WTC11 (cell line): ENCODE data around the gene HDAC5. TPM values are rescaled to one million over a fixed set of nuclear protein-coding genes. Genes with fewer than 3 reads are reported as not detected.

Source experiments
- ATAC-seq: fragments of 200-7000 bp; cut with Tn5 transposase; 2 replicates; pipeline ENCODE4 v1.10.0; 2021; ENCODE audit warnings: mild to moderate bottlenecking, moderate library complexity
- CTCF ChIA-PET: fragments of 300-600 bp; sonication (Branson Sonifier 250); formaldehyde crosslinking; loops from one replicate; lab custom pipeline; 2021; ENCODE audit warnings: antibody characterized with exemption; lab: Charles Lee
- POLR2A ChIA-PET: fragments of 350-600 bp; sonication (Branson Sonifier 250); formaldehyde crosslinking; loops from one replicate; lab custom pipeline; 2021; ENCODE audit warnings: antibody characterized with exemption; lab: Charles Lee
- DNase-seq: peaks from one replicate; pipeline ENCODE4 v3.0.0; 2021; ENCODE audit warnings: low spot score
- H3K27ac Mint-ChIP-seq: 2 replicates; pipeline ENCODE4 v1.8.0; 2021; ENCODE audit warnings: mixed read lengths
- H3K27me3 Mint-ChIP-seq: 2 replicates; pipeline ENCODE4 v1.8.0; 2021; ENCODE audit warnings: low read depth, mild to moderate bottlenecking, moderate library complexity, mixed read lengths
- H3K36me3 Mint-ChIP-seq: 2 replicates; pipeline ENCODE4 v1.8.0; 2021; ENCODE audit warnings: mixed read lengths
- H3K4me1 Mint-ChIP-seq: 2 replicates; pipeline ENCODE4 v1.8.0; 2022; ENCODE audit warnings: mixed read lengths
- H3K4me3 Mint-ChIP-seq: 2 replicates; pipeline ENCODE4 v1.8.0; 2021; ENCODE audit warnings: mild to moderate bottlenecking, moderate library complexity, mixed read lengths
- H3K9me3 Mint-ChIP-seq: 2 replicates; pipeline ENCODE4 v1.8.0; 2021; ENCODE audit warnings: mixed read lengths
- ATF2 ChIP-seq: sonication (generic); formaldehyde crosslinking; IDR thresholded peaks from 2 replicates; pipeline ENCODE4 v1.8.1; 2022; ENCODE audit warnings: low read depth, missing genetic modification reagents, borderline replicate concordance
- ATF6 ChIP-seq: sonication (generic); formaldehyde crosslinking; IDR thresholded peaks from 2 replicates; pipeline ENCODE4 v1.8.1; 2023; ENCODE audit warnings: mild to moderate bottlenecking, missing genetic modification reagents
- ERG ChIP-seq: fragments of 250-450 bp; sonication (Bioruptor Pico); IDR thresholded peaks from 2 replicates; pipeline ENCODE4 v1.8.0; 2021; ENCODE audit warnings: mild to moderate bottlenecking
- NFYB ChIP-seq: sonication (generic); formaldehyde crosslinking; conservative IDR thresholded peaks from 2 replicates; pipeline ENCODE4 v1.8.0; 2022; ENCODE audit warnings: low read depth, missing genetic modification reagents
- TEAD4 ChIP-seq: sonication (generic); formaldehyde crosslinking; IDR thresholded peaks from 2 replicates; pipeline ENCODE4 v1.8.0; 2022; ENCODE audit warnings: mild to moderate bottlenecking, missing genetic modification reagents
- ZNF121 ChIP-seq: sonication (generic); formaldehyde crosslinking; IDR thresholded peaks from 2 replicates; pipeline ENCODE4 v1.8.0; 2023; ENCODE audit warnings: missing genetic modification reagents
- ZNF138 ChIP-seq: sonication (generic); formaldehyde crosslinking; conservative IDR thresholded peaks from 2 replicates; pipeline ENCODE4 v1.8.1; 2022; ENCODE audit warnings: mild to moderate bottlenecking, moderate library complexity, missing genetic modification reagents
- ZNF416 ChIP-seq: fragments of 250-450 bp; sonication (Bioruptor Pico); IDR thresholded peaks from 2 replicates; pipeline ENCODE4 v1.9.0; 2021; ENCODE audit warnings: mild to moderate bottlenecking, inconsistent platforms
- total RNA-seq: library from RNA; stranded (reverse); gene quantifications from 3 replicates; pipeline ENCODE4 v1.2.3, GENCODE V29; 2021
- TF ChIP-seq, protein P1 (sequence below): fragments of 250-450 bp; sonication (Bioruptor Pico); IDR thresholded peaks from 2 replicates; pipeline ENCODE4 v1.9.0; 2021; ENCODE audit warnings: mild to moderate bottlenecking
- TF ChIP-seq, protein P2 (sequence below): sonication (generic); formaldehyde crosslinking; IDR thresholded peaks from 2 replicates; pipeline ENCODE4 v1.8.1; 2023; ENCODE audit warnings: mild to moderate bottlenecking, moderate library complexity, missing genetic modification reagents
- TF ChIP-seq, protein P3 (sequence below): fragments of 200-600 bp; IDR thresholded peaks from 2 replicates; pipeline ENCODE4 v1.8.0; 2022; ENCODE audit warnings: antibody characterized with exemption
- TF ChIP-seq, protein P4 (sequence below): fragments of 250-450 bp; sonication (Bioruptor Pico); IDR thresholded peaks from 2 replicates; pipeline ENCODE4 v1.9.0; 2021; ENCODE audit warnings: mild to moderate bottlenecking, borderline replicate concordance
- TF ChIP-seq, protein P5 (sequence below): sonication (generic); formaldehyde crosslinking; IDR thresholded peaks from 2 replicates; pipeline ENCODE4 v1.8.0; 2022; ENCODE audit warnings: mild to moderate bottlenecking, missing genetic modification reagents
- TF ChIP-seq, protein P6 (sequence below): sonication (generic); formaldehyde crosslinking; IDR thresholded peaks from 2 replicates; pipeline ENCODE4 v1.8.1; 2022; ENCODE audit warnings: missing genetic modification reagents, borderline replicate concordance

The HDAC5 gene
- total RNA-seq, 1 experiment from 2014 or later: 61.6 TPM

DNA sequence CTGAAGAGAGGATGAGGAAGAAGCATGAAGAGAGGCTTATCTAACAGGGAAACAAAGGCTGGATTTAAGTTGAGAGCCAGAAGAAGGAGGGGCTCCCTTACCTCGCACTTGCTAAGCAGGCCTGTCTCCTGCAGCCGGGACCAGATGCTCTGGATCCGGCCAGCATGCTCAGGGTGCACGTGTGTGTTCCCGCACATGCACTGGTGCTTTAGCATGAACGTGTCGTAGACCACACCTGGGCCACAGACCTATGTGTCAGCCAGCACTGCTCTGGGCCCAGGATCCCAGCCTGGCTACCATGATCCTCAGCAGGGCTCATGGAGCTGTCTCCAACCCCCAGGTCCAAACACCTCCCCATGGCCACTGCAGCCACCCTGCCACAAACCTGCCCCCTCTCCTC lies 38.5 kb downstream of the HDAC5 start (continued):
- TF ChIP-seq ATF2 (CRISPR knock-in tag) (no peak), NFYB (CRISPR knock-in tag) (no peak), ATF6 (no peak)
- TF ChIP-seq, protein P1, sequence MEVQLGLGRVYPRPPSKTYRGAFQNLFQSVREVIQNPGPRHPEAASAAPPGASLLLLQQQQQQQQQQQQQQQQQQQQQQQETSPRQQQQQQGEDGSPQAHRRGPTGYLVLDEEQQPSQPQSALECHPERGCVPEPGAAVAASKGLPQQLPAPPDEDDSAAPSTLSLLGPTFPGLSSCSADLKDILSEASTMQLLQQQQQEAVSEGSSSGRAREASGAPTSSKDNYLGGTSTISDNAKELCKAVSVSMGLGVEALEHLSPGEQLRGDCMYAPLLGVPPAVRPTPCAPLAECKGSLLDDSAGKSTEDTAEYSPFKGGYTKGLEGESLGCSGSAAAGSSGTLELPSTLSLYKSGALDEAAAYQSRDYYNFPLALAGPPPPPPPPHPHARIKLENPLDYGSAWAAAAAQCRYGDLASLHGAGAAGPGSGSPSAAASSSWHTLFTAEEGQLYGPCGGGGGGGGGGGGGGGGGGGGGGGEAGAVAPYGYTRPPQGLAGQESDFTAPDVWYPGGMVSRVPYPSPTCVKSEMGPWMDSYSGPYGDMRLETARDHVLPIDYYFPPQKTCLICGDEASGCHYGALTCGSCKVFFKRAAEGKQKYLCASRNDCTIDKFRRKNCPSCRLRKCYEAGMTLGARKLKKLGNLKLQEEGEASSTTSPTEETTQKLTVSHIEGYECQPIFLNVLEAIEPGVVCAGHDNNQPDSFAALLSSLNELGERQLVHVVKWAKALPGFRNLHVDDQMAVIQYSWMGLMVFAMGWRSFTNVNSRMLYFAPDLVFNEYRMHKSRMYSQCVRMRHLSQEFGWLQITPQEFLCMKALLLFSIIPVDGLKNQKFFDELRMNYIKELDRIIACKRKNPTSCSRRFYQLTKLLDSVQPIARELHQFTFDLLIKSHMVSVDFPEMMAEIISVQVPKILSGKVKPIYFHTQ (CRISPR knock-in tag): no peak
- TF ChIP-seq, protein P2, sequence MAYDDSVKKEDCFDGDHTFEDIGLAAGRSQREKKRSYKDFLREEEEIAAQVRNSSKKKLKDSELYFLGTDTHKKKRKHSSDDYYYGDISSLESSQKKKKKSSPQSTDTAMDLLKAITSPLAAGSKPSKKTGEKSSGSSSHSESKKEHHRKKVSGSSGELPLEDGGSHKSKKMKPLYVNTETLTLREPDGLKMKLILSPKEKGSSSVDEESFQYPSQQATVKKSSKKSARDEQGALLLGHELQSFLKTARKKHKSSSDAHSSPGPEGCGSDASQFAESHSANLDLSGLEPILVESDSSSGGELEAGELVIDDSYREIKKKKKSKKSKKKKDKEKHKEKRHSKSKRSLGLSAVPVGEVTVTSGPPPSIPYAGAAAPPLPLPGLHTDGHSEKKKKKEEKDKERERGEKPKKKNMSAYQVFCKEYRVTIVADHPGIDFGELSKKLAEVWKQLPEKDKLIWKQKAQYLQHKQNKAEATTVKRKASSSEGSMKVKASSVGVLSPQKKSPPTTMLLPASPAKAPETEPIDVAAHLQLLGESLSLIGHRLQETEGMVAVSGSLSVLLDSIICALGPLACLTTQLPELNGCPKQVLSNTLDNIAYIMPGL (CRISPR knock-in tag): no peak

- Mint-ChIP-seq H3K27me3 (no peaks in the 10 kb centered on the region), H3K36me3 (peaks cover 30% of the 10 kb centered on the region), H3K4me1 (peaks cover 27% of the 10 kb centered on the region), H3K4me3 (no peak overlapping the region), H3K9me3 (no peaks in the 10 kb centered on the region), H3K27ac (no peak overlapping the region)
- DNase-seq (peak; percentile 69), ATAC-seq (peak; percentile 71)
- ChIA-PET POLR2A (interaction anchor here (1.1 kb wide), 2 partner anchors 38 to 42 kb away, joined by 3 read pairs; no protein-coding TSS in a partner anchor), CTCF (interaction anchor here (0.6 to 2.5 kb wide), 11 partner anchors 11 to 107 kb away, joined by 3 to 26 read pairs (median 6); partner anchors contain the start of genes ASB16 and HDAC5)
- TF ChIP-seq, protein P3, sequence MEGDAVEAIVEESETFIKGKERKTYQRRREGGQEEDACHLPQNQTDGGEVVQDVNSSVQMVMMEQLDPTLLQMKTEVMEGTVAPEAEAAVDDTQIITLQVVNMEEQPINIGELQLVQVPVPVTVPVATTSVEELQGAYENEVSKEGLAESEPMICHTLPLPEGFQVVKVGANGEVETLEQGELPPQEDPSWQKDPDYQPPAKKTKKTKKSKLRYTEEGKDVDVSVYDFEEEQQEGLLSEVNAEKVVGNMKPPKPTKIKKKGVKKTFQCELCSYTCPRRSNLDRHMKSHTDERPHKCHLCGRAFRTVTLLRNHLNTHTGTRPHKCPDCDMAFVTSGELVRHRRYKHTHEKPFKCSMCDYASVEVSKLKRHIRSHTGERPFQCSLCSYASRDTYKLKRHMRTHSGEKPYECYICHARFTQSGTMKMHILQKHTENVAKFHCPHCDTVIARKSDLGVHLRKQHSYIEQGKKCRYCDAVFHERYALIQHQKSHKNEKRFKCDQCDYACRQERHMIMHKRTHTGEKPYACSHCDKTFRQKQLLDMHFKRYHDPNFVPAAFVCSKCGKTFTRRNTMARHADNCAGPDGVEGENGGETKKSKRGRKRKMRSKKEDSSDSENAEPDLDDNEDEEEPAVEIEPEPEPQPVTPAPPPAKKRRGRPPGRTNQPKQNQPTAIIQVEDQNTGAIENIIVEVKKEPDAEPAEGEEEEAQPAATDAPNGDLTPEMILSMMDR: peak; percentile 50; the same call in 1 of the 2 replicates
- 0 out of 2 replicates have a peak, but pooled peaks have one; percentile 42 for TF ChIP-seq ZNF121 (CRISPR knock-in tag)
- TF ChIP-seq ZNF138 (CRISPR knock-in tag): no peak
- TF ChIP-seq, protein P4, sequence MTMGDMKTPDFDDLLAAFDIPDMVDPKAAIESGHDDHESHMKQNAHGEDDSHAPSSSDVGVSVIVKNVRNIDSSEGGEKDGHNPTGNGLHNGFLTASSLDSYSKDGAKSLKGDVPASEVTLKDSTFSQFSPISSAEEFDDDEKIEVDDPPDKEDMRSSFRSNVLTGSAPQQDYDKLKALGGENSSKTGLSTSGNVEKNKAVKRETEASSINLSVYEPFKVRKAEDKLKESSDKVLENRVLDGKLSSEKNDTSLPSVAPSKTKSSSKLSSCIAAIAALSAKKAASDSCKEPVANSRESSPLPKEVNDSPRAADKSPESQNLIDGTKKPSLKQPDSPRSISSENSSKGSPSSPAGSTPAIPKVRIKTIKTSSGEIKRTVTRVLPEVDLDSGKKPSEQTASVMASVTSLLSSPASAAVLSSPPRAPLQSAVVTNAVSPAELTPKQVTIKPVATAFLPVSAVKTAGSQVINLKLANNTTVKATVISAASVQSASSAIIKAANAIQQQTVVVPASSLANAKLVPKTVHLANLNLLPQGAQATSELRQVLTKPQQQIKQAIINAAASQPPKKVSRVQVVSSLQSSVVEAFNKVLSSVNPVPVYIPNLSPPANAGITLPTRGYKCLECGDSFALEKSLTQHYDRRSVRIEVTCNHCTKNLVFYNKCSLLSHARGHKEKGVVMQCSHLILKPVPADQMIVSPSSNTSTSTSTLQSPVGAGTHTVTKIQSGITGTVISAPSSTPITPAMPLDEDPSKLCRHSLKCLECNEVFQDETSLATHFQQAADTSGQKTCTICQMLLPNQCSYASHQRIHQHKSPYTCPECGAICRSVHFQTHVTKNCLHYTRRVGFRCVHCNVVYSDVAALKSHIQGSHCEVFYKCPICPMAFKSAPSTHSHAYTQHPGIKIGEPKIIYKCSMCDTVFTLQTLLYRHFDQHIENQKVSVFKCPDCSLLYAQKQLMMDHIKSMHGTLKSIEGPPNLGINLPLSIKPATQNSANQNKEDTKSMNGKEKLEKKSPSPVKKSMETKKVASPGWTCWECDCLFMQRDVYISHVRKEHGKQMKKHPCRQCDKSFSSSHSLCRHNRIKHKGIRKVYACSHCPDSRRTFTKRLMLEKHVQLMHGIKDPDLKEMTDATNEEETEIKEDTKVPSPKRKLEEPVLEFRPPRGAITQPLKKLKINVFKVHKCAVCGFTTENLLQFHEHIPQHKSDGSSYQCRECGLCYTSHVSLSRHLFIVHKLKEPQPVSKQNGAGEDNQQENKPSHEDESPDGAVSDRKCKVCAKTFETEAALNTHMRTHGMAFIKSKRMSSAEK (CRISPR knock-in tag): no peak
- TF ChIP-seq ERG (CRISPR knock-in tag): no peak
- TF ChIP-seq, protein P5, sequence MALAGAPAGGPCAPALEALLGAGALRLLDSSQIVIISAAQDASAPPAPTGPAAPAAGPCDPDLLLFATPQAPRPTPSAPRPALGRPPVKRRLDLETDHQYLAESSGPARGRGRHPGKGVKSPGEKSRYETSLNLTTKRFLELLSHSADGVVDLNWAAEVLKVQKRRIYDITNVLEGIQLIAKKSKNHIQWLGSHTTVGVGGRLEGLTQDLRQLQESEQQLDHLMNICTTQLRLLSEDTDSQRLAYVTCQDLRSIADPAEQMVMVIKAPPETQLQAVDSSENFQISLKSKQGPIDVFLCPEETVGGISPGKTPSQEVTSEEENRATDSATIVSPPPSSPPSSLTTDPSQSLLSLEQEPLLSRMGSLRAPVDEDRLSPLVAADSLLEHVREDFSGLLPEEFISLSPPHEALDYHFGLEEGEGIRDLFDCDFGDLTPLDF (CRISPR knock-in tag): no peak
- no peak for TF ChIP-seq TEAD4
- TF ChIP-seq, protein P6, sequence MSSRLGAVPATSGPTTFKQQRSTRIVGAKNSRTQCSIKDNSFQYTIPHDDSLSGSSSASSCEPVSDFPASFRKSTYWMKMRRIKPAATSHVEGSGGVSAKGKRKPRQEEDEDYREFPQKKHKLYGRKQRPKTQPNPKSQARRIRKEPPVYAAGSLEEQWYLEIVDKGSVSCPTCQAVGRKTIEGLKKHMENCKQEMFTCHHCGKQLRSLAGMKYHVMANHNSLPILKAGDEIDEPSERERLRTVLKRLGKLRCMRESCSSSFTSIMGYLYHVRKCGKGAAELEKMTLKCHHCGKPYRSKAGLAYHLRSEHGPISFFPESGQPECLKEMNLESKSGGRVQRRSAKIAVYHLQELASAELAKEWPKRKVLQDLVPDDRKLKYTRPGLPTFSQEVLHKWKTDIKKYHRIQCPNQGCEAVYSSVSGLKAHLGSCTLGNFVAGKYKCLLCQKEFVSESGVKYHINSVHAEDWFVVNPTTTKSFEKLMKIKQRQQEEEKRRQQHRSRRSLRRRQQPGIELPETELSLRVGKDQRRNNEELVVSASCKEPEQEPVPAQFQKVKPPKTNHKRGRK (CRISPR knock-in tag): no peak
- TF ChIP-seq ZNF416 (CRISPR knock-in tag): no peak
Measured at GRCh38 chr17:44084131-44084538, 39.3 kb downstream of the HDAC5 start.
